Trophoblast cell (in vitro differentiated cells and primary cell): ENCODE measurements around the gene STX5.

ENCODE experiments used
- DNase-seq, 2 donors: peaks; one replicate each; pipeline ENCODE4 v3.0.0-alpha.2; 2016
- H2AFZ ChIP-seq: 2 replicates; pipeline ENCODE4 v1.6.1; 2013; ENCODE audit warnings: low read length, moderate library complexity, mild to moderate bottlenecking; ENCODE audit not compliant: insufficient read depth, poor library complexity
- H2AK5ac ChIP-seq: 2 replicates; pipeline ENCODE4 v1.6.1; 2013; ENCODE audit warnings: mild to moderate bottlenecking, low read length
- H2BK120ac ChIP-seq: 2 replicates; pipeline ENCODE4 v1.6.1; 2013; ENCODE audit warnings: low read length, mild to moderate bottlenecking, moderate library complexity; ENCODE audit not compliant: insufficient read depth, poor library complexity
- H2BK12ac ChIP-seq: 2 replicates; pipeline ENCODE4 v1.6.1; 2013; ENCODE audit warnings: mild to moderate bottlenecking, low read length, moderate library complexity
- H2BK5ac ChIP-seq: 2 replicates; pipeline ENCODE4 v1.6.1; 2013; ENCODE audit warnings: low read length, low read depth, moderate library complexity, mild to moderate bottlenecking; ENCODE audit not compliant: poor library complexity
- H3K14ac ChIP-seq: 2 replicates; pipeline ENCODE4 v1.6.1; 2013; ENCODE audit warnings: mild to moderate bottlenecking, low read length
- H3K18ac ChIP-seq: 2 replicates; pipeline ENCODE4 v1.6.1; 2013; ENCODE audit warnings: mild to moderate bottlenecking, low read length
- H3K23ac ChIP-seq: 2 replicates; pipeline ENCODE4 v1.6.1; 2013; ENCODE audit warnings: low read length
- H3K27ac ChIP-seq: 2 replicates; pipeline ENCODE4 v1.5.1; 2013; ENCODE audit warnings: low read depth, mild to moderate bottlenecking, inconsistent platforms, low read length, moderate library complexity
- H3K27me3 ChIP-seq: 2 replicates; pipeline ENCODE4 v1.6.1; 2013; ENCODE audit warnings: inconsistent platforms, mild to moderate bottlenecking, low read length, moderate library complexity; ENCODE audit not compliant: insufficient read depth
- H3K36me3 ChIP-seq, 2 experiments: 1 replicate in 1 of 2; 2 replicates in 1 of 2; pipeline ENCODE4 v1.6.1; 2013; ENCODE audit warnings: low read length in 2 of 2, mild to moderate bottlenecking in 2 of 2, moderate library complexity in 1 of 2; ENCODE audit not compliant: insufficient read depth in 2 of 2, control insufficient read depth in 1 of 2
- H3K4ac ChIP-seq: 2 replicates; pipeline ENCODE4 v1.6.1; 2013; ENCODE audit warnings: low read depth, mild to moderate bottlenecking, low read length, moderate library complexity
- H3K4me1 ChIP-seq, 2 experiments: 1 replicate in 1 of 2; 2 replicates in 1 of 2; pipeline ENCODE4 v1.6.1; 2013; ENCODE audit warnings: low read length in 2 of 2, mild to moderate bottlenecking in 2 of 2, moderate library complexity in 1 of 2; ENCODE audit not compliant: insufficient read depth in 2 of 2, control insufficient read depth in 1 of 2
- H3K4me2 ChIP-seq: 2 replicates; pipeline ENCODE4 v1.6.1; 2013; ENCODE audit warnings: inconsistent platforms, mild to moderate bottlenecking, low read length, moderate library complexity
- H3K4me3 ChIP-seq: 2 replicates; pipeline ENCODE4 v1.5.1; 2013; ENCODE audit warnings: mild to moderate bottlenecking, low read depth, low read length, inconsistent platforms
- H3K79me1 ChIP-seq: one replicate; pipeline ENCODE4 v1.6.1; 2013; ENCODE audit warnings: low read length
- H3K79me2 ChIP-seq: 2 replicates; pipeline ENCODE4 v1.6.1; 2013; ENCODE audit warnings: low read length, mild to moderate bottlenecking; ENCODE audit not compliant: control insufficient read depth, insufficient read depth, poor library complexity
- H3K9ac ChIP-seq: 2 replicates; pipeline ENCODE4 v1.6.1; 2013; ENCODE audit warnings: mild to moderate bottlenecking, low read length
- H3K9me3 ChIP-seq: 2 replicates; pipeline ENCODE4 v1.6.1; 2013; ENCODE audit warnings: low read depth, mild to moderate bottlenecking, control low read depth, inconsistent platforms, low read length; ENCODE audit not compliant: insufficient read depth
- H4K12ac ChIP-seq: 2 replicates; pipeline ENCODE4 v1.6.1; 2013; ENCODE audit warnings: low read depth, mild to moderate bottlenecking, low read length, moderate library complexity
- H4K8ac ChIP-seq: 2 replicates; pipeline ENCODE4 v1.6.1; 2013; ENCODE audit warnings: low read depth, mild to moderate bottlenecking, low read length, moderate library complexity
- H4K91ac ChIP-seq: one replicate; pipeline ENCODE4 v1.6.1; 2013; ENCODE audit warnings: low read depth, mild to moderate bottlenecking, low read length, moderate library complexity
- WGBS: extraction: QIAGEN DNeasy Blood & Tissue Kit; methylation state at CpG from one replicate; pipeline ENCODE4 v1.1.7; 2013; ENCODE audit warnings: missing lambda C conversion rate; ENCODE audit not compliant: insufficient read length, insufficient coverage; ENCODE audit errors: extremely low coverage; 5-methylcytosine and 5-hydroxymethylcytosine counted together

Gene STX5

DNA sequence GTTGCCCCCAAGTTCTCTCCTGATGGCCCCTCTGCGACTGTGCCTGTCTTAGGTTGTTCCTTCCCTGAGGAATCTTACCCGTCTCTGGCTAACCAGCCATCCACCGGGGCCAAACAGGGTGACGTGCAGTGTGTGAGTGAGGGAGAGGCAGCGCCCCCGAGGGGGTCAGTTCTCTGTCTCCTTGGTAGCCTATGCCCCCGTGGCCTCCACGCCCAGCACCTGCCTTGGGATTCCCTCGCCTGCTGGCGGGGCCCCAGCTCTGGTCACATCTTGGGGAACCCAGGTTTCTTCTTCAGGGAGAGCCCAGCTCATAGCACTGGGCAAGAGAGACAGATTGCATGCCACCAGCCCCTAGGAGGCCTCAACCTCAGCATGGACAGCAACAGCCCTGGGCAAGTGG lies 32.4 kb downstream of the STX5 start:
- H2BK120ac ChIP-seq, result no peak overlapping the region
- WGBS, result no CpG with 5 or more reads among the region's 10 CpGs

DNA sequence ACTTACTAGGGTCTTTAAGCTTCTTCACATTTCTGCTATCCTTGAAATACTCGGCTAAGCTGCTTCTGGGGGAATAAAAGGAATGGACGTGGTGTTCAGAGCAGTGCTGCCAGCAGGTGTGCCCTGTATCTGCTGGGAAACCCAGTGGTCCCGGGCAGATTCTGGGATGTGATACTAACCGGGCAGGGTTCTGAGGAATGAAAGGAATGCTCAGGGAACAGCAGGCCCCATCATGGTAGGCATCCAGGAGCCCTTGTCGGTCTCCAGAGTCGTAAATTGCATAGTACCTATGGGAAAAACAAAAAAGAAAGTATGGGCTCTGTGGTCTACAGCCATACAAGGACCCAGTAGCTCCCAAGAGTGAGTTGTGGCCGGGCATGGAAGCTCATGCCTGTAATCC lies 35.6 kb downstream of the STX5 start:
- Histone ChIP-seq H3K9ac (no peak overlapping the region), H3K27ac (no peak overlapping the region), H4K91ac (no peak overlapping the region), H2BK5ac (no peak overlapping the region), H4K12ac (no peak overlapping the region), H3K9me3 (peaks cover 1% of the 10 kb centered on the region), H3K14ac (no peak overlapping the region), H3K4me1 (peaks cover 5 to 9% of the 10 kb centered on the region in 2 experiments), H4K8ac (no peak overlapping the region), H3K36me3 (peaks cover 71 to 78% of the 10 kb centered on the region in 2 experiments), H3K79me2 (peaks cover 5% of the 10 kb centered on the region), H3K4me3 (no peak overlapping the region), H2BK120ac (no peak overlapping the region), H2AFZ (no peak overlapping the region), H3K23ac (no peak overlapping the region), H3K4ac (no peak overlapping the region), H3K27me3 (no peaks in the 10 kb centered on the region), H3K4me2 (no peak overlapping the region), H2AK5ac (no peak overlapping the region), H3K79me1 (peaks cover 5% of the 10 kb centered on the region), H3K18ac (no peak overlapping the region), H2BK12ac (no peak overlapping the region)
- DNase-seq, result peak; percentile 65 to 81
- WGBS, result no CpG with 5 or more reads among the region's 7 CpGs

More for the DNA sequence above, 32.4 kb downstream of the STX5 start:
- H3K79me1 ChIP-seq, result no peaks in the 10 kb centered on the region
- peaks cover 1% of the 10 kb centered on the region for H3K9me3 ChIP-seq
- no peak overlapping the region for H3K14ac ChIP-seq
- H3K36me3 ChIP-seq, result peaks cover 72 to 82% of the 10 kb centered on the region in 2 experiments
- no peak overlapping the region for H3K4ac ChIP-seq
- H3K4me2 ChIP-seq, result no peak overlapping the region
- H2BK12ac ChIP-seq, result no peak overlapping the region
- H3K9ac ChIP-seq, result no peak overlapping the region
- H3K23ac ChIP-seq, result no peak overlapping the region
- no peak for DNase-seq
- H4K12ac ChIP-seq, result no peak overlapping the region
- H2AFZ ChIP-seq, result no peak overlapping the region
- H3K27ac ChIP-seq, result no peak overlapping the region
- no peak overlapping the region for H4K8ac ChIP-seq
- no peak overlapping the region for H2AK5ac ChIP-seq
- no peak overlapping the region for H4K91ac ChIP-seq
- peaks cover 2% of the 10 kb centered on the region for H3K79me2 ChIP-seq
- H3K18ac ChIP-seq, result no peak overlapping the region
- H3K4me3 ChIP-seq, result no peak overlapping the region
- H2BK5ac ChIP-seq, result no peak overlapping the region
- peaks cover 2 to 3% of the 10 kb centered on the region in 2 experiments for H3K4me1 ChIP-seq
- no peaks in the 10 kb centered on the region for H3K27me3 ChIP-seq

DNA sequence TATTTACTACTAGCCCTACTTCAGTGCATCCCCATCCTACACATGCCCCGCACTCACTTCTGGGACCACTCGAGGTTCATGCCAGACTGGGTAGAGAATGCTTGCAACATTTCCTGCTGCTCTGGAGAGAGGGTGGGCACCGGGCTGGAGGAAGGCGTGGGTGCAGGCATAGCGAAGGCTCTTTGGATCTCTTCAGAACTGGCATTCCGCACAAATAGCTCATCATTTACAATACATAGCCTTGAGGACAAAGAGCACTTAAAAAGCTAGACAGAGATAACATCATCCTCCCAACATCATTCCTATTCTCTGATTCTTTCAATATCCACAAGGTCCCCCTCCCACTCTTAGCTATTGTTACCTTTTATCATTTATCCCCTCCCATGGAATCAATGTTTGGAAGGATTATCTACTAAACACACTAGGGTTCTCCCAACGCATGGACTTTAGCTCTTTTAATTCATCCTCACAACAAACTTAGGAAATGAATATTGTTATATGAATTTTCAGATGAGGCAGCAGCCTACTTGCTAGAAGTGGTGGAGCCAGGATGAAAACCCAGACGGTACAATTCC lies 37.6 kb downstream of the STX5 start:
- no CpG with 5 or more reads among the region's 8 CpGs for whole genome bisulfite sequencing
- Histone ChIP-seq H2BK5ac (no peak overlapping the region), H3K9ac (no peak overlapping the region)

DNA sequence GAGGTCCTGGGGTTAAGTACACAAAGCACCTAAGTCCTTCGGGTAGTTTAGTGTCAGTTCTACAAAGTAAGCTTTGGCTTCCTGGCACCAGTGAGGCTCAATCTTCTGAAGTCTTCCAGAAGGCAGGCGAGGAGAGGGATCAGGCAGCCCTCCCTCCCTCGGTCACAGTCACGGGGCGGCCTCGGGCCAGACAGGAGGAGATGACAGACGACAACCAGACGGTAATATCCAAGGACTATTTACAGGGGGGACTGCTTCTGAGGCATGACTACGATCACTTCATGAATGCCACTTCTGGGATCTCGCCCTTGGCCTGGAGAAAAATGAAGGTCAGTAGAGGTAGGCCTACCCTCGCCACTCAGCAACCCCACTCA lies 39.7 kb downstream of the STX5 start:
- Histone ChIP-seq H3K27ac (peak overlapping the region; percentile 63), H4K8ac (peak overlapping the region; percentile 54), H3K9ac (no peak overlapping the region), H3K4me2 (peak overlapping the region; percentile 70), H3K4ac (no peak overlapping the region), H3K4me1 (peaks cover 9% of the 10 kb centered on the region in 2 experiments), H4K91ac (peak overlapping the region; percentile 2), H2AFZ (peak overlapping the region; percentile 30), H3K9me3 (peaks cover 3% of the 10 kb centered on the region), H2BK5ac (peak overlapping the region; percentile 47), H2BK120ac (no peak overlapping the region), H3K18ac (peak overlapping the region; percentile 61), H2BK12ac (peak overlapping the region; percentile 68), H3K14ac (no peak overlapping the region), H3K23ac (no peak overlapping the region), H2AK5ac (no peak overlapping the region), H4K12ac (peak overlapping the region; percentile 49), H3K27me3 (no peaks in the 10 kb centered on the region), H3K79me2 (peaks cover 17% of the 10 kb centered on the region), H3K36me3 (peaks cover 52 to 58% of the 10 kb centered on the region in 2 experiments), H3K4me3 (no peak overlapping the region), H3K79me1 (peaks cover 10% of the 10 kb centered on the region)
- DNase-seq, result peak in 1 of 2 donors; percentile 33
- WGBS, result no CpG with 5 or more reads among the region's 11 CpGs

More for the DNA sequence above, 37.6 kb downstream of the STX5 start:
- Histone ChIP-seq H3K79me1 (peaks cover 5% of the 10 kb centered on the region), H3K18ac (no peak overlapping the region), H4K8ac (no peak overlapping the region), H3K4ac (no peak overlapping the region), H3K27ac (no peak overlapping the region), H2AFZ (no peak overlapping the region), H2AK5ac (no peak overlapping the region), H3K27me3 (no peaks in the 10 kb centered on the region), H3K4me1 (peaks cover 9% of the 10 kb centered on the region in 2 experiments), H3K79me2 (peaks cover 10% of the 10 kb centered on the region), H2BK12ac (no peak overlapping the region), H3K9me3 (peaks cover 1% of the 10 kb centered on the region), H4K12ac (no peak overlapping the region), H3K36me3 (peaks cover 65 to 73% of the 10 kb centered on the region in 2 experiments), H3K4me3 (no peak overlapping the region), H3K14ac (no peak overlapping the region), H4K91ac (no peak overlapping the region), H3K23ac (no peak overlapping the region), H3K4me2 (no peak overlapping the region), H2BK120ac (no peak overlapping the region)
- DNase-seq, result peak; percentile 54 to 75
